PFSK-1 (cell line): Measurements from ENCODE around the gene CCDC38.

Experiments
- FOXP2 ChIP-seq: optimal IDR thresholded peaks from 2 replicates; pipeline ENCODE3; 2011; ENCODE audit warnings: borderline replicate concordance, control low read depth, inconsistent platforms; ENCODE audit not compliant: insufficient read depth; ENCODE audit errors: extremely low read length, extremely low read depth
- POLR2AphosphoS5 ChIP-seq: IDR thresholded peaks from 2 replicates; pipeline ENCODE4 v1.6.1; 2012; ENCODE audit warnings: low read depth, mild to moderate bottlenecking, control low read depth, low read length, moderate library complexity
- SIN3A ChIP-seq: IDR thresholded peaks from 2 replicates; pipeline ENCODE4 v1.6.1; 2012; ENCODE audit warnings: mild to moderate bottlenecking, low read length, moderate library complexity, borderline replicate concordance; ENCODE audit not compliant: insufficient read depth
- TAF1 ChIP-seq: IDR thresholded peaks from 2 replicates; pipeline ENCODE4 v1.6.1; 2012; ENCODE audit warnings: low read length, control low read depth, borderline replicate concordance; ENCODE audit not compliant: insufficient read depth
- TF ChIP-seq, protein P1 (sequence below), 2 experiments: IDR thresholded peaks; 2 replicates each; pipeline versions ENCODE4 v1.6.1 to v1.8.0; 2011 to 2012; ENCODE audit warnings: low read depth in 2 of 2, low read length in 2 of 2, control low read depth in 1 of 2, inconsistent platforms in 1 of 2, mild to moderate bottlenecking in 1 of 2, moderate library complexity in 1 of 2; ENCODE audit not compliant: insufficient read depth in 1 of 2

CCDC38 gene

DNA sequence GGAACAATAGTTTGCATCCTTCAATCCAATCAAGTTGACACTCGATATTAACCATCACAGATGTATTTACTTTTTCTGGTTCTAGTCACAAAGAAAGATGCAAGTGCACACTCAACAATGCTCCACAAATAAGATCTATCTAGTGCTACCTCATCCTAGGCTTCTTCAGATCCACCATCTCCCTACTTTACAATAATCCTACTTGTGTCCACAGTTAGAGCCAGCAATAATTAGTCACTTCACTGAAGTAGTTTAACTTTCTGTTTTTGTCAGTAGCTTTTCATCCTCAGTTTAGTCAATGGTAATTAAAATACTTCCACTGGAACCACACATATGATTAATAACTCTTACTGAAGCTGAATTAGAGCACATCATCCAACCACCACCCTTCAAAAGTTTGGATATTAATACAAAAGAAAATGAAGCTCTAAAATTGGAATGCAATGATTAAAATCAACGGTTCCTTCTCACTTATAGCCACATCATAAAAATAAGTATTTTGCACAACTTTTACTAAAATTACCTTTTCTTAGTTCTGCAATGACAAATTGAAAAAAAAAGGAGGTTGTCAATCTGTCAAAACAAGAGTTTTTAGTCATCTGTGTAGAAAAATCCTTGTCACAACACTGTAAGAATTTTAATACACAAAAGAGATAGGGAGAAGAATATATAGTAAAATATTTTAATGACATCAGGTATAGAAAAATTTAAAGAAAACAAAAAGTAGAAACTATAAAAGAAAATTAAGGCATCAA is 111.9 kb downstream of the CCDC38 start:
- TF ChIP-seq, protein P1, sequence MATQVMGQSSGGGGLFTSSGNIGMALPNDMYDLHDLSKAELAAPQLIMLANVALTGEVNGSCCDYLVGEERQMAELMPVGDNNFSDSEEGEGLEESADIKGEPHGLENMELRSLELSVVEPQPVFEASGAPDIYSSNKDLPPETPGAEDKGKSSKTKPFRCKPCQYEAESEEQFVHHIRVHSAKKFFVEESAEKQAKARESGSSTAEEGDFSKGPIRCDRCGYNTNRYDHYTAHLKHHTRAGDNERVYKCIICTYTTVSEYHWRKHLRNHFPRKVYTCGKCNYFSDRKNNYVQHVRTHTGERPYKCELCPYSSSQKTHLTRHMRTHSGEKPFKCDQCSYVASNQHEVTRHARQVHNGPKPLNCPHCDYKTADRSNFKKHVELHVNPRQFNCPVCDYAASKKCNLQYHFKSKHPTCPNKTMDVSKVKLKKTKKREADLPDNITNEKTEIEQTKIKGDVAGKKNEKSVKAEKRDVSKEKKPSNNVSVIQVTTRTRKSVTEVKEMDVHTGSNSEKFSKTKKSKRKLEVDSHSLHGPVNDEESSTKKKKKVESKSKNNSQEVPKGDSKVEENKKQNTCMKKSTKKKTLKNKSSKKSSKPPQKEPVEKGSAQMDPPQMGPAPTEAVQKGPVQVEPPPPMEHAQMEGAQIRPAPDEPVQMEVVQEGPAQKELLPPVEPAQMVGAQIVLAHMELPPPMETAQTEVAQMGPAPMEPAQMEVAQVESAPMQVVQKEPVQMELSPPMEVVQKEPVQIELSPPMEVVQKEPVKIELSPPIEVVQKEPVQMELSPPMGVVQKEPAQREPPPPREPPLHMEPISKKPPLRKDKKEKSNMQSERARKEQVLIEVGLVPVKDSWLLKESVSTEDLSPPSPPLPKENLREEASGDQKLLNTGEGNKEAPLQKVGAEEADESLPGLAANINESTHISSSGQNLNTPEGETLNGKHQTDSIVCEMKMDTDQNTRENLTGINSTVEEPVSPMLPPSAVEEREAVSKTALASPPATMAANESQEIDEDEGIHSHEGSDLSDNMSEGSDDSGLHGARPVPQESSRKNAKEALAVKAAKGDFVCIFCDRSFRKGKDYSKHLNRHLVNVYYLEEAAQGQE (IDR thresholded peaks at IDR 0.05; ENCODE audit: insufficient read depth in 1 of 2, low read depth in 2 of 2, low read length in 2 of 2) = no peak
- TF ChIP-seq POLR2AphosphoS5 = no peak
- TF ChIP-seq SIN3A = no peak; the same call in 1 of the 2 replicates
- TF ChIP-seq FOXP2 = no peak
- TF ChIP-seq TAF1 = no peak

- peak; percentile 14; the same call in 1 of the 2 replicates for TF ChIP-seq POLR2AphosphoS5
- TF ChIP-seq SIN3A = no peak
- no peak for TF ChIP-seq FOXP2
- TF ChIP-seq TAF1 = no peak
Observed at GRCh38 chr12:95829395-95829794, 113.0 kb downstream of the CCDC38 start.

DNA sequence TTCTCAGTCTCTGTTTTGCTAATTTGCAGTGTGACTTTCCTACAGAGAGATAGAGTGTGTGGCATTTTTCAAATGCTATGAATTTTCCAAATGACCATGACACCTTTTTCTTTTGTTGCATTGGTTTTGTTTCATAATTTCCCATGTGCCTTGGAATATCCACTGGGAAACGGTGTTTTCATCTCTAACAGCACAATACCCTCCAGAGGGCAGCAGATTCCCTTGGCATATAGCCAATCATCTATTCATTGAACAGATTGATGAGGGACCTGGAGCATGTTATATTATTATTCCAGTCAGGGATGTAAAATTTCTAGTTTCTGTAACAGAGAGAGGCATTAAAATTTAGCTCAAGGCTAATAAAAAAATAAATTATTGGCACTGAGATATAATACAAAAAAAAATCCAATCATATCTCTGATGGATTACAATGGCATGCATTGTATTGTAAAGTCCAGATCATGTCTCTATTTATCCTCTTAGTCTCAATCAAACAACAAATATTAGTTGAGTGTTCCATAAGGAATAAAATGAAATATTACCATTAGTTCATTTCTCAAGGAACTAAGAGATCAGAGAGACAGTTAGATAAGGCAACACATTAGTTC is 122.2 kb downstream of the CCDC38 start:
- TF ChIP-seq FOXP2 (no peak), POLR2AphosphoS5 (no peak), SIN3A (no peak), TAF1 (no peak)
- TF ChIP-seq, protein P1 (IDR thresholded peaks at IDR 0.05; ENCODE audit: insufficient read depth in 1 of 2, low read depth in 2 of 2, low read length in 2 of 2) = no peak
